Body of pancreas (tissue), 4 donors: Measurements from ENCODE around the gene KRTAP10-8. TPM values are rescaled to one million over a fixed set of nuclear protein-coding genes. Genes with fewer than 3 reads are reported as not detected.
"Not testable (repeated sequence)": the region's sequence is repeated elsewhere in the genome, so short reads cannot be mapped to it uniquely, and the experiment has no call there.

ENCODE experiments used
- ATAC-seq: fragments of 150-250 bp; one replicate; pipeline ENCODE4 v1.9.1; 2016
- DNase-seq, 4 donors: peaks; one replicate each; pipeline ENCODE4 v3.0.0-alpha.2; 2019
- H3K27ac ChIP-seq, 4 donors: fragments of 200-600 bp; sonication (generic); 1 replicate in 3 of 4; 2 replicates in 1 of 4; pipeline versions ENCODE4 v1.5.1 to v1.6.1; 2016 to 2019; ENCODE audit warnings: mild to moderate bottlenecking in 1 of 4, mixed read lengths in 1 of 4, moderate library complexity in 1 of 4
- H3K27me3 ChIP-seq, 2 donors: fragments of 200-600 bp; sonication (generic); one replicate each; pipeline ENCODE4 v1.6.0; 2016; ENCODE audit warnings: mild to moderate bottlenecking in 1 of 2
- H3K36me3 ChIP-seq, 2 donors: fragments of 200-600 bp; sonication (generic); replicated peaks in 1 of 2; 2 replicates each; pipeline ENCODE4 v1.5.1; 2016; ENCODE audit warnings: low read depth in 2 of 2; ENCODE audit not compliant: insufficient read depth in 1 of 2
- H3K4me1 ChIP-seq: fragments of 200-600 bp; sonication (generic); one replicate; pipeline ENCODE4 v1.6.0; 2016
- H3K4me3 ChIP-seq, 2 donors: fragments of 200-600 bp; sonication (generic); 1 replicate in 1 of 2; 2 replicates in 1 of 2; pipeline ENCODE4 v1.5.1; 2016 to 2019
- H3K9me3 ChIP-seq, 3 donors: fragments of 200-600 bp; sonication (generic); 1 replicate in 2 of 3; 2 replicates in 1 of 3; pipeline ENCODE4 v1.5.1; 2016
- CTCF ChIP-seq, 7 experiments: fragments of 450-650 bp in 4 of 7; fragments of 200-600 bp in 3 of 7; sonication (generic) in 3 of 7; IDR thresholded peaks; one replicate each; pipeline ENCODE4 v1.5.1; 2016 to 2019; ENCODE audit warnings: antibody characterized with exemption in 7 of 7
- POLR2A ChIP-seq, 3 donors: fragments of 450-650 bp; IDR thresholded peaks; one replicate each; pipeline ENCODE4 v1.6.1; 2016; ENCODE audit warnings: antibody characterized with exemption in 3 of 3, mild to moderate bottlenecking in 2 of 3
- WGBS, 2 donors: methylation state at CpG; one replicate each; pipeline ENCODE4 v1.1.5; 2017; 5-methylcytosine and 5-hydroxymethylcytosine counted together
- intact Hi-C: fragments of 100-400 bp; cut with DNase I; formaldehyde crosslinking; loops from one replicate; pipeline ENCODE4 v1.15.1; 2023
- total RNA-seq, 2 donors: library from RNA; depleted of rRNA; stranded (reverse); fragments of >200 nt; gene quantifications; one replicate each; pipeline ENCODE4 v1.1.0, GENCODE V29; 2016

KRTAP10-8 gene
- total RNA-seq, 2 donors from 2014 or later, result not detected

- intact Hi-C loops, result no loop called here
- H3K36me3 ChIP-seq, result no peaks in the 10 kb centered on the region
- H3K9me3 ChIP-seq, result peaks cover 0 to 14% (median 0%) of the 10 kb centered on the region in 3 donors
- no peak for DNase-seq
- H3K27me3 ChIP-seq, result no peaks in the 10 kb centered on the region
- H3K27ac ChIP-seq, result no peak overlapping the region
- no peak overlapping the region for H3K4me3 ChIP-seq
- WGBS, 2 donors, result 64 to 72% methylated on average over 7 to 10 of the region's 10 CpGs
- no peak for ATAC-seq
- TF ChIP-seq CTCF (IDR thresholded peaks at IDR 0.05), result no peak
- no peak for TF ChIP-seq POLR2A (IDR thresholded peaks at IDR 0.05)
- H3K4me1 ChIP-seq, result no peaks in the 10 kb centered on the region
Measured at GRCh38 chr21:44626262-44626661, 14.4 kb downstream of the KRTAP10-8 start.

DNA sequence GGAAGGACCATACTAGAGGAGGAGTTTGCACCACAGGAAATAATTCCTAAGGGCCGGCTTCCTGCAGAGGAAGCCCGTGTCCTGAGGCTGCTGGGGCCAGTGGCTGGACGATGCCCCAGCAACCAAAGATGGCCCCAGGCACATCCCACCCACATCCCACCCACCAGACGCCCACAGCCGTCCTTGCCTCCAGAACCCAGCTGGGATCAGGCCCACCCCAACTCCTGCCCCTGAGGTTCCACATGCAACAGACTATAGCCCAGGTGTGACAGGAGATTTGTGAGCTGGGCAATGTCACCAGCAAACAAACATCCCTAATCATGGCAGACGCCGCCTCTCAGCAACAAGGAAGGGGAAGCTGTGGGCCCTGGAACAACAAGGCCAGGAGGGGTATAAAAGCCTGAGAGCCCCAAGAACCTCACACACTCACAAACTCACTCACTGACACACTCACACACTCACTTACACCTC is 14.8 kb downstream of the KRTAP10-8 start, which contains the start of gene KRTAP10-9:
Gene KRTAP10-9 (plus strand): TSS at position 421 of the 471 bp plus-strand sequence. CDS start 79 bp downstream, outside the sequence.
- Histone ChIP-seq H3K9me3 (peaks cover 0 to 14% (median 0%) of the 10 kb centered on the region in 3 donors), H3K4me1 (no peaks in the 10 kb centered on the region), H3K27me3 (no peaks in the 10 kb centered on the region), H3K36me3 (no peaks in the 10 kb centered on the region), H3K4me3 (no peak within 1 kb of the TSS), H3K27ac (no peak within 1 kb of the TSS)
- DNase-seq (no peak), ATAC-seq (no peak)
- no peak for TF ChIP-seq CTCF (IDR thresholded peaks at IDR 0.05)
- no peak for TF ChIP-seq POLR2A (IDR thresholded peaks at IDR 0.05)
- WGBS, 2 donors, result 49 to 65% methylated on average over 4 to 6 of the region's 7 CpGs
- intact Hi-C loops, result no loop called here

DNA sequence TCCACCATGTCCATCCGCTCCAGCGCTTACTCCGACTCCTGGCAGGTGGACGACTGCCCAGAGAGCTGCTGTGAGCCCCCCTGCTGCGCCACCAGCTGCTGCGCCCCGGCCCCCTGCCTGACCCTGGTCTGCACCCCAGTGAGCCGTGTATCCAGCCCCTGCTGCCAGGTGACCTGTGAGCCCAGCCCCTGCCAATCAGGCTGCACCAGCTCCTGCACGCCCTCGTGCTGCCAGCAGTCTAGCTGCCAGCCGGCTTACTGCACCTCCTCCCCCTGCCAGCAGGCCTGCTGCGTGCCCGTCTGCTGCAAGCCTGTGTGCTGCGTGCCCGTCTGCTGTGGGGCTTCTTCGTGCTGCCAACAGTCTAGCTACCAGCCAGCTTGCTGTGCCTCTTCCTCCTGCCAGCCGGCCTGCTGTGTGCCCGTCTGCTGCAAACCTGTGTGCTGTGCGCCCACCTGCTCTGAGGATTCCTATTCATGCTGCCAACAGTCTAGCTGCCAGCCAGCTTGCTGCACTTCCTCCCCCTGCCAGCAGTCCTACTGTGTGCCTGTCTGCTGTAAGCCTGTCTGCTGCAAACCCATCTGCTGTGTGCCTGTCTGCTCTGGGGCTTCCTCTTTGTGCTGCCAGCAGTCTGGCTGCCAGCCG is 15.4 kb downstream of the KRTAP10-8 start:
- H3K9me3 ChIP-seq, result peaks cover 0 to 17% (median 0%) of the 10 kb centered on the region in 3 donors
- ATAC-seq, H3K36me3 ChIP-seq, H3K27me3 ChIP-seq, H3K4me1 ChIP-seq, intact Hi-C loops, DNase-seq, H3K27ac ChIP-seq, H3K4me3 ChIP-seq: not testable (repeated sequence)
- WGBS, 2 donors, result 64 to 68% methylated on average over 11 to 15 of the region's 20 CpGs

GRCh38 chr21:44627831-44628233 is 16.0 kb downstream of the KRTAP10-8 start:
- H3K36me3 ChIP-seq, H3K4me1 ChIP-seq, DNase-seq, ATAC-seq, intact Hi-C loops, H3K27ac ChIP-seq, H3K4me3 ChIP-seq, H3K27me3 ChIP-seq: not testable (repeated sequence)
- 20 to 43% methylated on average over 1 to 10 of the region's 15 CpGs for WGBS, 2 donors
- peaks cover 0 to 15% (median 0%) of the 10 kb centered on the region in 3 donors for H3K9me3 ChIP-seq

DNA sequence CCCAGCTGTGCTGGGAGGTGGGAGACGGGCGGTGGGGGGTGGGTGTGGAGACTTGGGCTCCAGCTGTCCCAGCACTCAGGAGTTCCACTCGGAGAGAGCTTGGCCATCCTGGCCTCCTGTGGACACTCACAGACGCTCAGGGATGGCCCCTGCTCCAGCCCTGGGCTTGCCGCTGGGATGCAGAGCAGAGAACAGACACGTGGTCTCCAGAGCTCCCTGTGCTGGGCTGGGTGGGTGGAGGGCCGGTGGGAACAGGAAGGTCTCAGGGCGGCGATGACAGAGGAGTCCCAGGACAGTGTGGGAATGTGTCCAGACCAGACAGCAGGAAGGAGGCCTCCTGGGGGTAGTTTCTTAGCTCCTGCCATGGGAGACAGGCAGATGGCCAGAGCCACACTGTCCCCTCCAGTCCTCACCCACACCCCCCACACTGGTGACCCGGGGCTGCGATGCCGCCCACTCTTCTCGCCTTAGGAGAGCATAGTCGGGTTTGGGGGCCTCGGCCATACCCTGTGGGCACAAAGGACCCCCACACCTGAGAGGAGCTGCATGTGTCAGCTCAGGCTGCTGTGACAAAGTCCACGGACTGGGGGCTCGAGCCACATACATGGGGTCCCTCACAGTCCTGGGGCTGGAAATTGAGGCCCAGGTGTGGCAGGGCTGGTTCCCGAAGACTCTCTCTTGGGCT is 17.0 kb downstream of the KRTAP10-8 start:
- 59 to 66% methylated on average over 9 to 18 of the region's 18 CpGs for WGBS, 2 donors
- DNase-seq, result no peak
- H3K4me1 ChIP-seq, result no peaks in the 10 kb centered on the region
- H3K27ac ChIP-seq, result no peak overlapping the region
- no peak for TF ChIP-seq POLR2A (IDR thresholded peaks at IDR 0.05)
- H3K4me3 ChIP-seq, result no peak overlapping the region
- no peaks in the 10 kb centered on the region for H3K36me3 ChIP-seq
- peaks cover 0 to 6% (median 0%) of the 10 kb centered on the region in 3 donors for H3K9me3 ChIP-seq
- no peak for ATAC-seq
- intact Hi-C loops, result no loop called here
- H3K27me3 ChIP-seq, result no peaks in the 10 kb centered on the region

- DNase-seq (no peak), ATAC-seq (no peak)
- Histone ChIP-seq H3K4me1 (no peaks in the 10 kb centered on the region), H3K36me3 (no peaks in the 10 kb centered on the region), H3K9me3 (peaks cover 0 to 6% (median 0%) of the 10 kb centered on the region in 3 donors), H3K27me3 (no peaks in the 10 kb centered on the region), H3K27ac (no peak overlapping the region), H3K4me3 (no peak overlapping the region)
- intact Hi-C loops, result no loop called here
- TF ChIP-seq CTCF (IDR thresholded peaks at IDR 0.05) (no peak), POLR2A (IDR thresholded peaks at IDR 0.05) (no peak)
- WGBS, 2 donors, result 58 to 100% methylated on average over 2 of the region's 2 CpGs
Measured at GRCh38 chr21:44630440-44630839, 18.6 kb downstream of the KRTAP10-8 start.
